Breast epithelium (tissue), 3 donors: Measurements from ENCODE around the gene RAB7A.

Experiments
- POLR2A ChIP-seq: fragments of 450-650 bp; IDR thresholded peaks from one replicate; pipeline ENCODE4 v1.6.1; 2016; ENCODE audit warnings: antibody characterized with exemption, mild to moderate bottlenecking, moderate library complexity
- POLR2AphosphoS5 ChIP-seq, 3 donors: sonication (generic); formaldehyde crosslinking; IDR thresholded peaks; one replicate each; pipeline ENCODE4 v1.6.1; 2017; ENCODE audit warnings: antibody characterized with exemption in 3 of 3
- TF ChIP-seq, protein P1 (sequence below), 3 donors: fragments of 450-650 bp; IDR thresholded peaks; one replicate each; pipeline ENCODE4 v1.5.1; 2016 to 2017; ENCODE audit warnings: antibody characterized with exemption in 3 of 3, mild to moderate bottlenecking in 3 of 3, moderate library complexity in 3 of 3

GRCh38 chr3:128723477-128723876, 2.5 kb upstream of the RAB7A start:
- TF ChIP-seq, protein P1, sequence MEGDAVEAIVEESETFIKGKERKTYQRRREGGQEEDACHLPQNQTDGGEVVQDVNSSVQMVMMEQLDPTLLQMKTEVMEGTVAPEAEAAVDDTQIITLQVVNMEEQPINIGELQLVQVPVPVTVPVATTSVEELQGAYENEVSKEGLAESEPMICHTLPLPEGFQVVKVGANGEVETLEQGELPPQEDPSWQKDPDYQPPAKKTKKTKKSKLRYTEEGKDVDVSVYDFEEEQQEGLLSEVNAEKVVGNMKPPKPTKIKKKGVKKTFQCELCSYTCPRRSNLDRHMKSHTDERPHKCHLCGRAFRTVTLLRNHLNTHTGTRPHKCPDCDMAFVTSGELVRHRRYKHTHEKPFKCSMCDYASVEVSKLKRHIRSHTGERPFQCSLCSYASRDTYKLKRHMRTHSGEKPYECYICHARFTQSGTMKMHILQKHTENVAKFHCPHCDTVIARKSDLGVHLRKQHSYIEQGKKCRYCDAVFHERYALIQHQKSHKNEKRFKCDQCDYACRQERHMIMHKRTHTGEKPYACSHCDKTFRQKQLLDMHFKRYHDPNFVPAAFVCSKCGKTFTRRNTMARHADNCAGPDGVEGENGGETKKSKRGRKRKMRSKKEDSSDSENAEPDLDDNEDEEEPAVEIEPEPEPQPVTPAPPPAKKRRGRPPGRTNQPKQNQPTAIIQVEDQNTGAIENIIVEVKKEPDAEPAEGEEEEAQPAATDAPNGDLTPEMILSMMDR (IDR thresholded peaks at IDR 0.05), result no peak
- TF ChIP-seq POLR2A (no peak), POLR2AphosphoS5 (IDR thresholded peaks at IDR 0.05) (no peak)
